K562 (cell line): ENCODE data around the gene DNAI7. TPM values are rescaled to one million over a fixed set of nuclear protein-coding genes. Genes with fewer than 3 reads are reported as not detected.

Source experiments
- ATAC-seq: fragments of 200-7000 bp; cut with Tn5 transposase; 3 replicates; pipeline ENCODE4 v1.9.1; 2020; ENCODE audit warnings: moderate library complexity
- BruUV-seq: library from RNA; stranded (reverse); fragments of 400-500 nt; replicated peaks from 2 replicates; lab custom pipeline; 2021; lab: Mats Ljungman, UMichigan
- CTCF ChIA-PET: fragments of 300-600 bp; formaldehyde crosslinking; extraction: SDS; loops from one replicate; lab custom pipeline; 2021; ENCODE audit warnings: low intra/inter-chr PET ratio; lab: Yijun Ruan, JAX
- POLR2A ChIA-PET: fragments of 300-600, 350-650 bp; sonication (Branson Sonifier 250); formaldehyde crosslinking; extraction: SDS; loops from one replicate; lab custom pipeline; 2021; ENCODE audit warnings: antibody characterized with exemption, inconsistent platforms; lab: Yijun Ruan, JAX
- DNase-seq, 4 experiments: peaks; one replicate each; pipeline versions ENCODE4 v3.0.0 to v3.0.0-alpha.2; 2011 to 2018; ENCODE audit warnings: low spot score in 3 of 4, mixed read lengths in 3 of 4; ENCODE audit errors: extremely low read depth in 1 of 4
- FAIRE-seq: peaks from 2 replicates; lab custom pipeline; 2011; peaks lifted over from hg19 to GRCh38; lab: Jason Lieb, UNC
- H2AFZ ChIP-seq: 2 replicates; pipeline ENCODE4 v1.6.0; 2011; ENCODE audit warnings: low read depth, low read length, control low read depth, inconsistent platforms
- H3K27ac ChIP-seq: fragments of 200-600 bp; 3 replicates; pipeline ENCODE4 v1.8.0; 2011; ENCODE audit warnings: low read depth, mild to moderate bottlenecking, control low read depth, inconsistent platforms, low read length, moderate library complexity, mixed read lengths; ENCODE audit errors: extremely low read depth
- H3K27me3 ChIP-seq, 2 experiments: fragments of 300-600 bp in 1 of 2; 2 replicates in 1 of 2; 3 replicates in 1 of 2; pipeline versions ENCODE4 v1.6.0 to v1.8.0; 2011; ENCODE audit warnings: inconsistent platforms in 2 of 2, low read length in 2 of 2, mild to moderate bottlenecking in 1 of 2, mixed read lengths in 1 of 2, moderate library complexity in 1 of 2; ENCODE audit not compliant: control insufficient read depth in 2 of 2, insufficient read depth in 2 of 2
- H3K36me3 ChIP-seq: fragments of 300-600 bp; 3 replicates; pipeline ENCODE4 v1.8.0; 2011; ENCODE audit warnings: mild to moderate bottlenecking, low read length, inconsistent platforms; ENCODE audit not compliant: control insufficient read depth, insufficient read depth
- H3K4me1 ChIP-seq, 2 experiments: fragments of 200-600 bp in 1 of 2; replicated peaks in 1 of 2; 2 replicates in 1 of 2; 3 replicates in 1 of 2; pipeline versions ENCODE4 v1.5.1 to v1.8.0; 2011; ENCODE audit warnings: inconsistent platforms in 2 of 2, low read length in 2 of 2, mild to moderate bottlenecking in 1 of 2, mixed read lengths in 1 of 2, moderate library complexity in 1 of 2; ENCODE audit not compliant: control insufficient read depth in 2 of 2, insufficient read depth in 2 of 2
- H3K4me2 ChIP-seq: 2 replicates; pipeline ENCODE4 v1.6.1; 2011; ENCODE audit warnings: low read length, control low read depth, inconsistent platforms, mixed read lengths; ENCODE audit not compliant: insufficient read depth
- H3K4me3 ChIP-seq: fragments of 200-600 bp; sonication (generic), shearing (Covaris generic); 2 replicates; pipeline ENCODE4 v1.5.1; 2016; ENCODE audit warnings: control low read depth, inconsistent platforms
- H3K79me2 ChIP-seq: fragments of 200-600 bp; 3 replicates; pipeline ENCODE4 v1.8.0; 2011; ENCODE audit warnings: low read length, inconsistent platforms; ENCODE audit not compliant: control insufficient read depth, insufficient read depth
- H3K9ac ChIP-seq, 2 experiments: 2 replicates each; pipeline versions ENCODE4 v1.6.0 to v1.6.1; 2011; ENCODE audit warnings: low read depth in 2 of 2, low read length in 2 of 2, control low read depth in 1 of 2, inconsistent platforms in 1 of 2, mild to moderate bottlenecking in 1 of 2, mixed read lengths in 1 of 2; ENCODE audit not compliant: insufficient read depth in 1 of 2
- H3K9me1 ChIP-seq: one replicate; pipeline ENCODE4 v1.6.0; 2011; ENCODE audit warnings: inconsistent platforms, mild to moderate bottlenecking, low read length, moderate library complexity; ENCODE audit not compliant: control insufficient read depth, insufficient read depth
- H3K9me3 ChIP-seq: replicated peaks from 2 replicates; pipeline ENCODE4 v1.5.1; 2011; ENCODE audit warnings: low read depth, low read length, inconsistent platforms; ENCODE audit not compliant: control insufficient read depth, insufficient read depth
- H4K20me1 ChIP-seq: replicated peaks from 2 replicates; pipeline ENCODE4 v1.6.1; 2011; ENCODE audit warnings: low read length, inconsistent platforms, mixed read lengths; ENCODE audit not compliant: control insufficient read depth, insufficient read depth
- C11orf30 ChIP-seq: fragments of 450-650 bp; IDR thresholded peaks from 2 replicates; pipeline ENCODE4 v1.6.1; 2016; ENCODE audit warnings: low read depth, mild to moderate bottlenecking
- CEBPG ChIP-seq, 3 experiments: fragments of 200-800 bp in 1 of 3; sonication (Bioruptor generic) in 1 of 3; sonication (generic) in 1 of 3; formaldehyde crosslinking in 1 of 3; IDR thresholded peaks in 2 of 3; conservative IDR thresholded peaks in 1 of 3; 2 replicates each; pipeline versions ENCODE4 v1.6.1 to v1.8.0; 2016 to 2022; ENCODE audit warnings: missing compliant biosample characterization in 2 of 3, missing genetic modification characterization in 2 of 3, mild to moderate bottlenecking in 1 of 3, missing genetic modification reagents in 1 of 3
- CSDE1 ChIP-seq, 2 experiments: fragments of 450-650 bp; IDR thresholded peaks; 2 replicates each; pipeline ENCODE4 v1.6.1; 2016; ENCODE audit warnings: mild to moderate bottlenecking in 1 of 2
- CTCF ChIP-seq, 3 experiments: IDR thresholded peaks in 2 of 3; conservative IDR thresholded peaks in 1 of 3; 2 replicates each; pipeline ENCODE4 v1.5.1; 2011 to 2012; ENCODE audit warnings: low read length in 3 of 3, mild to moderate bottlenecking in 3 of 3, control low read depth in 2 of 3, improper control_type of control experiment in 1 of 3, inconsistent platforms in 1 of 3, low read depth in 1 of 3, mixed read lengths in 1 of 3, moderate library complexity in 1 of 3; ENCODE audit not compliant: insufficient read depth in 2 of 3
- E2F4 ChIP-seq: sonication (generic); formaldehyde crosslinking; IDR thresholded peaks from 2 replicates; pipeline ENCODE4 v1.8.0; 2022; ENCODE audit warnings: mild to moderate bottlenecking, low read depth, missing genetic modification reagents
- GATAD2B ChIP-seq: fragments of 450-650 bp; IDR thresholded peaks from 2 replicates; pipeline ENCODE4 v1.6.1; 2017; ENCODE audit warnings: mild to moderate bottlenecking, borderline replicate concordance
- KDM1A ChIP-seq, 2 experiments: fragments of 450-650 bp; IDR thresholded peaks; 2 replicates each; pipeline ENCODE4 v1.6.1; 2016; ENCODE audit warnings: mild to moderate bottlenecking in 2 of 2
- KDM2B ChIP-seq: fragments of 250-450 bp; sonication (Bioruptor Pico); IDR thresholded peaks from 2 replicates; pipeline ENCODE4 v1.8.0; 2021; ENCODE audit warnings: mild to moderate bottlenecking, moderate library complexity
- LEF1 ChIP-seq: fragments of 450-650 bp; IDR thresholded peaks from 2 replicates; pipeline ENCODE4 v1.6.1; 2016; ENCODE audit warnings: mild to moderate bottlenecking
- MAFF ChIP-seq: IDR thresholded peaks from 2 replicates; pipeline ENCODE4 v1.6.1; 2012; ENCODE audit warnings: low read length, improper control_type of control experiment
- MAFG ChIP-seq: fragments of 450-650 bp; conservative IDR thresholded peaks from 2 replicates; pipeline ENCODE4 v1.6.1; 2016; ENCODE audit warnings: missing genetic modification characterization, missing compliant biosample characterization
- MAFK ChIP-seq: IDR thresholded peaks from 2 replicates; pipeline ENCODE4 v1.6.1; 2011; ENCODE audit warnings: low read length, improper control_type of control experiment
- MCM3 ChIP-seq: fragments of 450-650 bp; IDR thresholded peaks from 2 replicates; pipeline ENCODE4 v1.6.1; 2016
- NFATC3 ChIP-seq: fragments of 450-650 bp; IDR thresholded peaks from 2 replicates; pipeline ENCODE4 v1.6.1; 2017; ENCODE audit warnings: mild to moderate bottlenecking
- SMAD3 ChIP-seq: fragments of 450-650 bp; formaldehyde crosslinking; conservative IDR thresholded peaks from 2 replicates; pipeline ENCODE4 v1.4.0; 2020; ENCODE audit warnings: mild to moderate bottlenecking
- TCF7 ChIP-seq: sonication (generic); IDR thresholded peaks from 2 replicates; pipeline ENCODE4 v1.6.1; 2016; ENCODE audit warnings: antibody characterized with exemption, borderline replicate concordance
- TEAD1 ChIP-seq, 2 experiments: fragments of 450-650 bp in 1 of 2; sonication (generic) in 1 of 2; formaldehyde crosslinking; IDR thresholded peaks; 2 replicates each; pipeline versions ENCODE4 v1.4.0 to v1.8.0; 2020 to 2022; ENCODE audit warnings: mild to moderate bottlenecking in 2 of 2, missing genetic modification reagents in 1 of 2
- ZBTB17 ChIP-seq: fragments of 450-650 bp; formaldehyde crosslinking; IDR thresholded peaks from 2 replicates; pipeline ENCODE4 v1.4.0; 2020; ENCODE audit warnings: mild to moderate bottlenecking
- ZBTB5 ChIP-seq: fragments of 450-650 bp; IDR thresholded peaks from 2 replicates; pipeline ENCODE4 v1.6.1; 2017; ENCODE audit warnings: antibody characterized with exemption
- ZNF24 ChIP-seq: fragments of 450-650 bp; IDR thresholded peaks from 2 replicates; pipeline ENCODE4 v1.6.1; 2016
- ZNF311 ChIP-seq: fragments of 250-450 bp; sonication (Bioruptor Pico); IDR thresholded peaks from 2 replicates; pipeline ENCODE4 v1.4.0; 2020; ENCODE audit warnings: mild to moderate bottlenecking, moderate library complexity
- WGBS: fragments of 100-300 bp; shearing (Covaris generic); methylation state at CpG from one replicate; pipeline ENCODE4 v1.1.6; 2016; ENCODE audit warnings: low coverage, mixed read lengths; ENCODE audit not compliant: insufficient coverage; ENCODE audit errors: missing lambda C conversion rate; 5-methylcytosine and 5-hydroxymethylcytosine counted together
- in situ Hi-C: fragments of 300-500 bp; cut with MboI; formaldehyde crosslinking; loops from 4 replicates; pipeline ENCODE4 v1.15.0; 2018; ENCODE audit warnings: inconsistent platforms, mixed read lengths
- intact Hi-C: fragments of 100-400 bp; cut with micrococcal nuclease; formaldehyde crosslinking; loops from 2 replicates; pipeline ENCODE4 v1.14.2; 2022
- polyA plus RNA-seq, 8 experiments: library from polyadenylated mRNA; depleted of rRNA in 4 of 8; stranded (reverse) in 5 of 8; unstranded in 3 of 8; fragments of >200 nt; fragmentation: Nextera tagmentation in 2 of 8; fragmentation: Illumina TruSeq in 1 of 8; extraction: Ambion mirVana in 2 of 8; extraction: Trizol in 1 of 8; gene quantifications; 2 replicates each; pipeline versions ENCODE4 v1.2.1 to v1.2.3, GENCODE V29; 2011 to 2014; ENCODE audit warnings: inconsistent platforms in 1 of 8, missing spikeins in 1 of 8
- total RNA-seq, 7 experiments: library from RNA; depleted of rRNA in 6 of 7; stranded (reverse); fragments of >200 nt in 6 of 7; fragmentation: Illumina TruSeq in 2 of 7; extraction: Trizol in 2 of 7; gene quantifications; 2 replicates each; pipeline versions ENCODE4 v1.2.1 to v1.2.3, GENCODE V29; 2011 to 2021; ENCODE audit warnings: low replicate concordance in 1 of 7

Gene DNAI7
- total and polyA plus RNA-seq, 9 of the 15 experiments (the other 6 are each of a cell fraction or from before 2014, with no cell fraction given), result 0.06 to 0.76 (median 0.17) TPM; not detected in 1

GRCh38 chr12:25099010-25099409 is 96.0 kb downstream of the DNAI7 start:
- FAIRE-seq, result no peak
- in situ Hi-C loops (no loop called here), intact Hi-C loops (no loop called here)
- no peaks in the 10 kb centered on the region for H3K79me2 ChIP-seq
- 0% methylated on average over 2 of the region's 2 CpGs for WGBS
- BruUV-seq, result no TSS peak
- H2AFZ ChIP-seq, result no peak overlapping the region
- no peak for DNase-seq
- no peak overlapping the region for H3K27ac ChIP-seq
- H3K4me2 ChIP-seq, result no peak overlapping the region
- ATAC-seq, result no peak
- H3K9ac ChIP-seq, result no peak overlapping the region
- H3K9me1 ChIP-seq, result no peaks in the 10 kb centered on the region
- no peak overlapping the region for H3K4me3 ChIP-seq
- no peaks in the 10 kb centered on the region for H3K36me3 ChIP-seq
- no peaks in the 10 kb centered on the region for H3K9me3 ChIP-seq
- ChIA-PET CTCF (no interaction called here), POLR2A (interaction anchor here (0.9 kb wide), 1 partner anchor 9 kb away, joined by 3 read pairs; no protein-coding TSS in a partner anchor)
- no peaks in the 10 kb centered on the region for H3K4me1 ChIP-seq
- no peaks in the 10 kb centered on the region for H4K20me1 ChIP-seq
- H3K27me3 ChIP-seq, result no peaks in the 10 kb centered on the region
- TF ChIP-seq MAFF (peak; percentile 23; the same call in 1 of the 2 replicates), ZBTB5 (no peak), ZNF24 (no peak), C11orf30 (peak; percentile 56; the same call in 1 of the 2 replicates), GATAD2B (no peak), KDM1A (IDR thresholded peaks at IDR 0.05) (no peak), CTCF (IDR thresholded peaks at IDR 0.05 in 2 of 3, conservative IDR thresholded peaks at IDR 0.05 in 1 of 3; ENCODE audit: insufficient read depth in 2 of 3, low read depth in 1 of 3, low read length in 3 of 3) (no peak), MCM3 (no peak), MAFK (peak; percentile 23; the same call in 1 of the 2 replicates), SMAD3 (CRISPR knock-in tag) (no peak), KDM2B (CRISPR knock-in tag) (no peak), TEAD1 (CRISPR knock-in tag; IDR thresholded peaks at IDR 0.05) (no peak), CSDE1 (IDR thresholded peaks at IDR 0.05) (no peak), ZBTB17 (CRISPR knock-in tag) (no peak), LEF1 (no peak), NFATC3 (no peak), TCF7 (no peak), CEBPG (CRISPR knock-in tag; IDR thresholded peaks at IDR 0.05) (no peak), CEBPG (tag; conservative IDR thresholded peaks at IDR 0.05 in 1 of 2, IDR thresholded peaks at IDR 0.05 in 1 of 2) (no peak), MAFG (tag) (0 out of 2 replicates have a peak, but pooled peaks have one; percentile 45), ZNF311 (CRISPR knock-in tag) (no peak), E2F4 (no peak)
